Esophagus muscularis mucosa (tissue), 3 donors: ENCODE data around the gene PPFIBP1.

Experiments used
- POLR2A ChIP-seq: fragments of 450-650 bp; IDR thresholded peaks from one replicate; pipeline ENCODE4 v1.6.1; 2017; ENCODE audit warnings: antibody characterized with exemption, moderate library complexity, mild to moderate bottlenecking, low read depth
- POLR2AphosphoS5 ChIP-seq, 2 donors: sonication (generic); formaldehyde crosslinking; IDR thresholded peaks; one replicate each; pipeline ENCODE4 v1.6.1; 2017; ENCODE audit warnings: antibody characterized with exemption in 2 of 2
- TF ChIP-seq, protein P1 (sequence below), 3 experiments: fragments of 200-600 bp in 2 of 3; fragments of 450-650 bp in 1 of 3; sonication (generic) in 2 of 3; IDR thresholded peaks; one replicate each; pipeline ENCODE4 v1.5.1; 2017 to 2019; ENCODE audit warnings: antibody characterized with exemption in 3 of 3, mild to moderate bottlenecking in 2 of 3, moderate library complexity in 1 of 3

DNA sequence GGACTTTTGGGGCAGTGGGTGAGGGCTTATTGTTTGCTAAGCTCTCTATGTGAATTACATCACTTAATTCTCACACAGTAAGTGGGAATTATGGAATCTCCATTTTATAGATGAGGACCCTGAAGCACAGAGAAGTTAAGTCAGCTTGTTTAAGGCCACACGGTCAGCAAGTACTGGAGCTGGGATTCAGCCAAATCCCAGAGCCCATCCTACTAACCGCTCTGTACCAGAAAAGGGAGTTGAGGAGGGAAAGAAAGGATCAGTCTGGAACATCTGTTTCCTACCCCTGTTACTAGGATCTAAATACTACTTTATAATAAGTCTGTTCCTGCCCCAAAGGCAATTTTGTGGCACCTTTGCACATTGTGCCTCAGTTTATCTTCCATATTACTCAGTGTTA lies 42.6 kb downstream of the PPFIBP1 start:
- TF ChIP-seq, protein P1, sequence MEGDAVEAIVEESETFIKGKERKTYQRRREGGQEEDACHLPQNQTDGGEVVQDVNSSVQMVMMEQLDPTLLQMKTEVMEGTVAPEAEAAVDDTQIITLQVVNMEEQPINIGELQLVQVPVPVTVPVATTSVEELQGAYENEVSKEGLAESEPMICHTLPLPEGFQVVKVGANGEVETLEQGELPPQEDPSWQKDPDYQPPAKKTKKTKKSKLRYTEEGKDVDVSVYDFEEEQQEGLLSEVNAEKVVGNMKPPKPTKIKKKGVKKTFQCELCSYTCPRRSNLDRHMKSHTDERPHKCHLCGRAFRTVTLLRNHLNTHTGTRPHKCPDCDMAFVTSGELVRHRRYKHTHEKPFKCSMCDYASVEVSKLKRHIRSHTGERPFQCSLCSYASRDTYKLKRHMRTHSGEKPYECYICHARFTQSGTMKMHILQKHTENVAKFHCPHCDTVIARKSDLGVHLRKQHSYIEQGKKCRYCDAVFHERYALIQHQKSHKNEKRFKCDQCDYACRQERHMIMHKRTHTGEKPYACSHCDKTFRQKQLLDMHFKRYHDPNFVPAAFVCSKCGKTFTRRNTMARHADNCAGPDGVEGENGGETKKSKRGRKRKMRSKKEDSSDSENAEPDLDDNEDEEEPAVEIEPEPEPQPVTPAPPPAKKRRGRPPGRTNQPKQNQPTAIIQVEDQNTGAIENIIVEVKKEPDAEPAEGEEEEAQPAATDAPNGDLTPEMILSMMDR (IDR thresholded peaks at IDR 0.05), result no peak
- no peak for TF ChIP-seq POLR2AphosphoS5 (IDR thresholded peaks at IDR 0.05)
- no peak for TF ChIP-seq POLR2A
